ENCODE data around the gene ELFN1. TPM values are rescaled to one million over a fixed set of nuclear protein-coding genes. Genes with fewer than 3 reads are reported as not detected.
A peak's percentile ranks its signal among the peaks of the same experiment; 100 is the strongest.

Gene ELFN1
- total RNA-seq, 4 donors from 2014 or later, result 0.12 to 1.0 (median 0.46) TPM

DNA sequence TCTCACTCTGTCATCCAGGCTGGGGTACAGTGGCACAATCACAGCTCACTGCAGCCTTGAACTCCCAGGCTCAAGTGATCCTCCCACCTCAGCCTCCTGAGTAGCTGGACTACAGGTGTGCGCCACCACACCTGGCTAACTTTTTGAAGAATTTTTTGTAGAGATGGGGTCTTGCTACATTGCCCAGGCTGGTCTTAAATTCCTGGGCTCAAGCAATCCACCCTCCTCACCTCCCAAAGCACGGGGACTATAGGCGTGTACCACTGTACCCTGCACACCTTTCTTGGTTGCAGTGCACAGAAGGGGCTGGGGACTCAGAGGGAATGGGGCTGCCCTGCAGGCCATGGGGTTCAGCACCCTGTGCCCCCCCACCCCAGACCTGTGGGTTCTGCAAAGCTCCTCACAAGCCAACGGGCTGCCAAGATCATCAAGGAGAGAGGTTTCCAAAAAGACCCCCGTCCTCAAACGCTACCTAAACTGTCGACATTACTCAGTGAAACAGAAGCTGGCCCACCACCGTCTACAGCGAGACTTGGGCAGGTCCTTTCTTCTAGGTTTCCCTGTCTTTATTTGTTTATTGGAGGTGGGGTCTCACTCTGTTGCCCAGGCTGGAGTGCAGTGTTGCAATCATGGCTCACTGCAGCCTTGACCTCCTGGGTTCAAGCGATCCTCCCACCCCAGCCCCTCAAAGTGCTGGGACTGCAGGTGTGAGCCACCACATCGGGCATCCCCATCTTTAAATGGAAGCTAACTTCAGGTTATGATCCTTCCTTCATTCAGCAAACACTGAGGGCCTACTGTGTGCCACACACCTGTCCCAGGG lies 26.6 kb upstream of the ELFN1 start:
- peaks cover 27 to 41% of the 10 kb centered on the region in 2 donors for H3K4me1 ChIP-seq
- no peaks in the 10 kb centered on the region for H3K36me3 ChIP-seq
- ATAC-seq, result no peak
- H3K27ac ChIP-seq, result no peak overlapping the region
- in situ Hi-C loops (cut with MboI; ENCODE audit: low sequenced_read_pairs in 4 of 4), result no loop called here
- TF ChIP-seq, protein P1, sequence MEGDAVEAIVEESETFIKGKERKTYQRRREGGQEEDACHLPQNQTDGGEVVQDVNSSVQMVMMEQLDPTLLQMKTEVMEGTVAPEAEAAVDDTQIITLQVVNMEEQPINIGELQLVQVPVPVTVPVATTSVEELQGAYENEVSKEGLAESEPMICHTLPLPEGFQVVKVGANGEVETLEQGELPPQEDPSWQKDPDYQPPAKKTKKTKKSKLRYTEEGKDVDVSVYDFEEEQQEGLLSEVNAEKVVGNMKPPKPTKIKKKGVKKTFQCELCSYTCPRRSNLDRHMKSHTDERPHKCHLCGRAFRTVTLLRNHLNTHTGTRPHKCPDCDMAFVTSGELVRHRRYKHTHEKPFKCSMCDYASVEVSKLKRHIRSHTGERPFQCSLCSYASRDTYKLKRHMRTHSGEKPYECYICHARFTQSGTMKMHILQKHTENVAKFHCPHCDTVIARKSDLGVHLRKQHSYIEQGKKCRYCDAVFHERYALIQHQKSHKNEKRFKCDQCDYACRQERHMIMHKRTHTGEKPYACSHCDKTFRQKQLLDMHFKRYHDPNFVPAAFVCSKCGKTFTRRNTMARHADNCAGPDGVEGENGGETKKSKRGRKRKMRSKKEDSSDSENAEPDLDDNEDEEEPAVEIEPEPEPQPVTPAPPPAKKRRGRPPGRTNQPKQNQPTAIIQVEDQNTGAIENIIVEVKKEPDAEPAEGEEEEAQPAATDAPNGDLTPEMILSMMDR (IDR thresholded peaks at IDR 0.05 in 4 of 5, conservative IDR thresholded peaks at IDR 0.05 in 1 of 5), result no peak
- no peak for TF ChIP-seq POLR2A (IDR thresholded peaks at IDR 0.05)
- intact Hi-C loops (cut with DNase I; ENCODE audit: low total_unique reads), result no loop called here
- no peaks in the 10 kb centered on the region for H3K9me3 ChIP-seq
- H3K27me3 ChIP-seq, result no peaks in the 10 kb centered on the region
- no peak overlapping the region for H3K4me3 ChIP-seq
- DNase-seq, result no peak

DNA sequence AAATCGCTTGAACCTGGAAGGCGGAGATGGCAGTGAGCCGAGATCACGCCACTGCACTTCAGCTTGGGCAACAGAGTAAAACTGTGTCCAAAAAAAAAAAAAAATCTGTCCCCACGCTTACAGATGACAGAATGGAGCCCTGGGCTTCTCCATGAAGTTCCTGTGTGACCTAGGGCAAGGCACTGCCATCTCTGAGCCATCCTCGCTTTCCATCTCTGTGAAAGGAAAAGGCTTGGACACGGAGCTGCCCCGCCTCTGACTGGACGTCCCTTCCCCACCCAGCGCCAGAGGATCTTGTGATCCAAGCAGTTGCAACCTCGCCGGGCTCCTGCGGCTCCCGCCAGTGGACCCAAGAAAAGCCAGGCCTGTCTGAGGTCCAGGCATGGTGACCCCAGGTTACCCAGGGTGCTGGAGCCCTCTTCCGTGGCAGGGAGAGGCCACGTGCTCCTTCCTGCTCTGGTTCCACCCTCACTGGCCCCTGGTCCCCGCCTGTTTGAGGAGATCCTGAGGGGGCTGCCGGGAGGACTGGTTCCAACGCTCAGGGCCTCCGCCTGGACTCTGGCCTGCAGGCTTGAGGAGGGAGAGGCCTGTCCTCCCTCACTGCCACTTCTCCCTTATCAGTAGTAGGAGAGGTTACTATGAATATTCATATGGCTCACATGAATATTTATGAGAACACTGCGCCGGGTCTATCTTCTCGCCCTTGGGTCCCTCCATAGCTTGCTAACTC lies 25.6 kb upstream of the ELFN1 start:
- intact Hi-C loops (cut with DNase I; ENCODE audit: low total_unique reads), result loop anchor here (5.0 kb wide), 1 partner anchor 83 kb away; no protein-coding TSS in a partner anchor
- in situ Hi-C loops (cut with MboI; ENCODE audit: low sequenced_read_pairs in 4 of 4), result no loop called here
- ATAC-seq (no peak), DNase-seq (no peak)
- TF ChIP-seq, protein P1 (IDR thresholded peaks at IDR 0.05 in 4 of 5, conservative IDR thresholded peaks at IDR 0.05 in 1 of 5), result no peak
- TF ChIP-seq POLR2A (IDR thresholded peaks at IDR 0.05), result no peak
- peaks cover 34 to 38% of the 10 kb centered on the region in 2 donors for H3K4me1 ChIP-seq
- no peaks in the 10 kb centered on the region for H3K27me3 ChIP-seq
- no peaks in the 10 kb centered on the region for H3K36me3 ChIP-seq
- no peak overlapping the region for H3K4me3 ChIP-seq
- no peaks in the 10 kb centered on the region for H3K9me3 ChIP-seq
- peak overlapping the region in 2 of 4 donors; percentile 45 to 62 for H3K27ac ChIP-seq

DNA sequence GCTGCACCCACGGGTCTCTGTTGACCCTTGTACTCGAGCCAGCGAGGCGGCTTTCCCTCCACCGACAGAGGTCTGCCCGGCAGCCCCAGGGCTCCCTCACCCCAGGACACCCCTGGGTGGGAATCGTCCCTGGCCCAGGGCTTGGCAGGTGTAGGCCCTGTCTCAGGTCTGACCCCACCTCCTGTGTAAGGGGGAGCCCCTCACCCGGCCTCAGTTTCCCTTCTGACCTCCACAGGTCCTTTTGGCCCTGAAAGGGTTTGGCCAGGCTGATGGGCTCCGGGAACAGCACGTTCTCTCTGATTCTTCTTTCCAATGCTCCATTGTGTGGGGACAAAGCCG lies 25.0 kb upstream of the ELFN1 start:
- in situ Hi-C loops (cut with MboI; ENCODE audit: low sequenced_read_pairs in 4 of 4), result no loop called here
- peak overlapping the region in 2 of 4 donors; percentile 45 to 62 for H3K27ac ChIP-seq
- H3K4me1 ChIP-seq, result peaks cover 34 to 37% of the 10 kb centered on the region in 2 donors
- H3K27me3 ChIP-seq, result no peaks in the 10 kb centered on the region
- TF ChIP-seq, protein P1 (IDR thresholded peaks at IDR 0.05 in 4 of 5, conservative IDR thresholded peaks at IDR 0.05 in 1 of 5), result no peak
- no peak for TF ChIP-seq POLR2A (IDR thresholded peaks at IDR 0.05)
- DNase-seq (no peak), ATAC-seq (no peak)
- H3K4me3 ChIP-seq, result no peak overlapping the region
- H3K36me3 ChIP-seq, result no peaks in the 10 kb centered on the region
- intact Hi-C loops (cut with DNase I; ENCODE audit: low total_unique reads), result loop anchor here (5.0 kb wide), 1 partner anchor 82 kb away; no protein-coding TSS in a partner anchor
- H3K9me3 ChIP-seq, result no peaks in the 10 kb centered on the region

DNA sequence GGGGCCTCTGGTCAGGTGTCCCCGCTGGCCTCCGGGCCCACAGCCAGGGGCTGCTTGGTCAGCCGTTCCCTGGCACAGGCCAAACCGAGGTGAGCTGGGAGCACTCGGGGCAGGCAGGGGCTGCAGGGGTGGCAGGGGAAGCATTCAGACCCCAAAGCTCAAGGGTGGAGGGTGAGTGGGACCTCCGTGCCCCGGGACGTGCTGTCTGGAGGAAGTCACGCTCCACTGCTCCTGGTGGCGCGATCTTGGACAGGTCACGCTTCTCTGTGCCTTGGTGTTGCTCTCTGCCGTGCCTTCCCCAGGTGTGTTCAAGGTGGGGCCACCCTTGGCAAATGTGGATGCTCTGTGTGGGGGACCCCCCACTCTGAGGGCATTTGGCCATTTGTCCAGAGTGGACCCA lies 24.6 kb upstream of the ELFN1 start:
- H3K27ac ChIP-seq, result peak overlapping the region in 2 of 4 donors; percentile 45 to 62
- H3K36me3 ChIP-seq, result no peaks in the 10 kb centered on the region
- no peaks in the 10 kb centered on the region for H3K27me3 ChIP-seq
- no peak for ATAC-seq
- no peaks in the 10 kb centered on the region for H3K9me3 ChIP-seq
- H3K4me3 ChIP-seq, result no peak overlapping the region
- peaks cover 34 to 37% of the 10 kb centered on the region in 2 donors for H3K4me1 ChIP-seq
- no peak for TF ChIP-seq POLR2A (IDR thresholded peaks at IDR 0.05)
- TF ChIP-seq, protein P1 (IDR thresholded peaks at IDR 0.05 in 4 of 5, conservative IDR thresholded peaks at IDR 0.05 in 1 of 5), result no peak
- in situ Hi-C loops (cut with MboI; ENCODE audit: low sequenced_read_pairs in 4 of 4) (no loop called here), intact Hi-C loops (cut with DNase I; ENCODE audit: low total_unique reads) (loop anchor here (5.0 kb wide), 1 partner anchor 82 kb away; no protein-coding TSS in a partner anchor)
- no peak for DNase-seq

Data from gastrocnemius medialis (tissue), 4 donors.